NOMO-1 treated with dmso at 0.1 percent for 144 hours (cell line): ENCODE results near the gene SLC46A2.

Source experiments
- DNase-seq: peaks from one replicate; lab custom pipeline; 2025; ENCODE audit not compliant: unreplicated experiment; lab: John Stamatoyannopoulos, UW

Gene SLC46A2

GRCh38 chr9:112890106-112891081 lies at the start of gene SLC46A2:
Gene SLC46A2, minus strand, starts transcription at chr9:112890876. Its CDS starts 195 bp downstream, at chr9:112890681.
- no peak for DNase-seq

GRCh38 chr9:112939418-112939817 lies 48.7 kb upstream of the SLC46A2 start:
- DNase-seq = no peak

GRCh38 chr9:112933696-112934095 lies 43.0 kb upstream of the SLC46A2 start:
- no peak for DNase-seq

GRCh38 chr9:112925058-112925641 lies 34.5 kb upstream of the SLC46A2 start:
- no peak for DNase-seq

- no peak for DNase-seq
Measured at GRCh38 chr9:112921549-112921948, 30.9 kb upstream of the SLC46A2 start.

GRCh38 chr9:112917987-112918362 lies 27.3 kb upstream of the SLC46A2 start:
- DNase-seq = no peak

GRCh38 chr9:112917047-112917986 lies 26.6 kb upstream of the SLC46A2 start:
- no peak for DNase-seq

GRCh38 chr9:112914524-112914923 lies 23.8 kb upstream of the SLC46A2 start:
- no peak for DNase-seq

GRCh38 chr9:112913326-112913725 lies 22.6 kb upstream of the SLC46A2 start:
- DNase-seq = no peak

GRCh38 chr9:112912636-112913035 lies 22.0 kb upstream of the SLC46A2 start:
- no peak for DNase-seq

GRCh38 chr9:112911736-112912135 lies 21.1 kb upstream of the SLC46A2 start:
- DNase-seq = no peak

GRCh38 chr9:112905084-112905483 lies 14.4 kb upstream of the SLC46A2 start:
- DNase-seq = no peak

- no peak for DNase-seq
Measured at GRCh38 chr9:112900901-112901300, 10.2 kb upstream of the SLC46A2 start.

- no peak for DNase-seq
Measured at GRCh38 chr9:112900488-112900887, 9.8 kb upstream of the SLC46A2 start.

GRCh38 chr9:112898872-112899311 lies 8.2 kb upstream of the SLC46A2 start:
- DNase-seq = peak; percentile 17

GRCh38 chr9:112896131-112896530 lies 5.5 kb upstream of the SLC46A2 start:
- DNase-seq = no peak

- DNase-seq = peak; percentile 67
Measured at GRCh38 chr9:112894699-112895098, 4.0 kb upstream of the SLC46A2 start.

- DNase-seq = peak; percentile 6
Measured at GRCh38 chr9:112894041-112894440, 3.4 kb upstream of the SLC46A2 start.

- no peak for DNase-seq
Measured at GRCh38 chr9:112892981-112893380, 2.3 kb upstream of the SLC46A2 start.

GRCh38 chr9:112891521-112891920 lies 845 bp upstream of the SLC46A2 start:
- DNase-seq = no peak

GRCh38 chr9:112887381-112887780 lies 3.3 kb downstream of the SLC46A2 start:
- DNase-seq = peak; percentile 85
